OCI-LY3 (cell line): ENCODE data around the gene CFH.

ENCODE experiments used
- H2AFZ ChIP-seq: fragments of 200-600, 300-600 bp; shearing (Covaris generic); 2 replicates; pipeline ENCODE4 v1.6.0; 2014; ENCODE audit warnings: antibody characterized with exemption, low read depth, low read length
- H3K27ac ChIP-seq: fragments of 200-600, 300-600 bp; sonication (generic); 2 replicates; pipeline ENCODE4 v1.5.1; 2014; ENCODE audit warnings: mild to moderate bottlenecking, low read length, moderate library complexity, mixed read lengths
- H3K27me3 ChIP-seq: fragments of 200-600, 300-600 bp; sonication (generic); 2 replicates; pipeline ENCODE4 v1.6.1; 2014; ENCODE audit warnings: low read depth, low read length, mixed read lengths
- H3K36me3 ChIP-seq: fragments of 200-600, 300-600 bp; sonication (generic); replicated peaks from 2 replicates; pipeline ENCODE3; 2014; ENCODE audit warnings: low read depth, low read length, mixed read lengths
- H3K4me1 ChIP-seq: fragments of 300-600, 200-600 bp; sonication (generic); 2 replicates; pipeline ENCODE4 v1.6.1; 2014; ENCODE audit warnings: low read length, mixed read lengths
- H3K4me2 ChIP-seq: fragments of 200-600, 300-600 bp; sonication (generic); 2 replicates; pipeline ENCODE4 v1.6.1; 2014; ENCODE audit warnings: low read length, mixed read lengths
- H3K4me3 ChIP-seq: fragments of 300-600, 200-600 bp; sonication (generic); 2 replicates; pipeline ENCODE4 v1.5.1; 2014; ENCODE audit warnings: antibody characterized with exemption, mild to moderate bottlenecking, low read length, moderate library complexity
- H3K79me2 ChIP-seq: fragments of 300-600, 200-600 bp; shearing (Covaris generic); 2 replicates; pipeline ENCODE4 v1.6.1; 2014; ENCODE audit warnings: mild to moderate bottlenecking, low read length, mixed read lengths
- H3K9ac ChIP-seq: fragments of 300-600, 200-600 bp; shearing (Covaris generic); 2 replicates; pipeline ENCODE4 v1.6.0; 2014; ENCODE audit warnings: mild to moderate bottlenecking, low read length, moderate library complexity
- H3K9me3 ChIP-seq: fragments of 200-600, 300-600 bp; shearing (Covaris generic); 2 replicates; pipeline ENCODE4 v1.6.1; 2014; ENCODE audit warnings: low read length, mixed read lengths; ENCODE audit not compliant: insufficient read depth
- H4K20me1 ChIP-seq: fragments of 200-600, 300-600 bp; sonication (generic); 2 replicates; pipeline ENCODE4 v1.6.1; 2016; ENCODE audit warnings: low read length, mixed read lengths; ENCODE audit not compliant: insufficient read depth
- CTCF ChIP-seq: fragments of 200-600, 300-600 bp; sonication (generic); IDR thresholded peaks from 2 replicates; pipeline ENCODE4 v1.5.1; 2014; ENCODE audit warnings: antibody characterized with exemption, low read length, low read depth
- EZH2phosphoT487 ChIP-seq: fragments of 200-600 bp; shearing (Covaris generic); IDR thresholded peaks from 2 replicates; pipeline ENCODE4 v1.6.1; 2018; ENCODE audit warnings: antibody characterized with exemption, mixed run types, low read depth

CFH gene

GRCh38 chr1:196651637-196652215, at the start of gene CFH:
Gene CFH, plus strand, starts transcription at chr1:196652043. Its CDS starts 75 bp downstream, at chr1:196652118.
- peak within 1 kb of the TSS; percentile 37; the same call in 1 of the 2 replicates for H2AFZ ChIP-seq
- no peaks in the 10 kb centered on the region for H3K79me2 ChIP-seq
- no peak within 1 kb of the TSS for H3K4me3 ChIP-seq
- H3K27ac ChIP-seq: no peak within 1 kb of the TSS
- H3K4me1 ChIP-seq: peaks cover 5% of the 10 kb centered on the region; the same call in 1 of the 2 replicates
- no peaks in the 10 kb centered on the region for H3K9me3 ChIP-seq
- H4K20me1 ChIP-seq: no peaks in the 10 kb centered on the region
- H3K4me2 ChIP-seq: peak within 1 kb of the TSS; percentile 4; the same call in 1 of the 2 replicates
- no peak within 1 kb of the TSS for H3K9ac ChIP-seq
- H3K27me3 ChIP-seq: no peaks in the 10 kb centered on the region
- no peaks in the 10 kb centered on the region for H3K36me3 ChIP-seq
- no peak for TF ChIP-seq EZH2phosphoT487
- TF ChIP-seq CTCF: no peak

- Histone ChIP-seq H3K9ac (no peak overlapping the region), H3K9me3 (no peaks in the 10 kb centered on the region), H3K4me3 (no peak overlapping the region), H3K36me3 (no peaks in the 10 kb centered on the region), H3K79me2 (no peaks in the 10 kb centered on the region), H3K4me2 (no peak overlapping the region), H2AFZ (no peak overlapping the region), H3K4me1 (no peaks in the 10 kb centered on the region), H3K27ac (no peak overlapping the region), H4K20me1 (no peaks in the 10 kb centered on the region), H3K27me3 (no peaks in the 10 kb centered on the region)
- TF ChIP-seq EZH2phosphoT487 (no peak), CTCF (no peak)
Observed at GRCh38 chr1:196603651-196604050, 48.2 kb upstream of the CFH start.

- H2AFZ ChIP-seq: no peak overlapping the region
Observed at GRCh38 chr1:196607981-196608380, 43.9 kb upstream of the CFH start.

GRCh38 chr1:196608390-196609369, 43.2 kb upstream of the CFH start, which contains the start of gene KCNT2:
Gene KCNT2, minus strand, starts transcription at chr1:196608440. Its CDS starts 131 bp downstream, at chr1:196608309.
- H3K79me2 ChIP-seq: no peaks in the 10 kb centered on the region
- H3K4me1 ChIP-seq: no peaks in the 10 kb centered on the region
- H3K27me3 ChIP-seq: no peaks in the 10 kb centered on the region
- TF ChIP-seq CTCF: no peak
- no peak for TF ChIP-seq EZH2phosphoT487
- H3K9me3 ChIP-seq: no peaks in the 10 kb centered on the region
- H4K20me1 ChIP-seq: no peaks in the 10 kb centered on the region
- no peak within 1 kb of the TSS for H3K27ac ChIP-seq
- H3K4me3 ChIP-seq: no peak within 1 kb of the TSS
- H3K36me3 ChIP-seq: no peaks in the 10 kb centered on the region
- no peak within 1 kb of the TSS for H3K4me2 ChIP-seq
- no peak within 1 kb of the TSS for H3K9ac ChIP-seq
- no peak within 1 kb of the TSS for H2AFZ ChIP-seq

More at GRCh38 chr1:196607981-196608380, 43.9 kb upstream of the CFH start:
- Histone ChIP-seq H4K20me1 (no peaks in the 10 kb centered on the region), H3K4me3 (no peak overlapping the region), H3K27me3 (no peaks in the 10 kb centered on the region), H3K4me1 (no peaks in the 10 kb centered on the region), H3K79me2 (no peaks in the 10 kb centered on the region), H3K9ac (no peak overlapping the region), H3K27ac (no peak overlapping the region), H3K9me3 (no peaks in the 10 kb centered on the region), H3K4me2 (no peak overlapping the region), H3K36me3 (no peaks in the 10 kb centered on the region)
- no peak for TF ChIP-seq EZH2phosphoT487
